A673 (cell line): ENCODE measurements around the gene TMEM271. TPM values are rescaled to one million over a fixed set of nuclear protein-coding genes. Genes with fewer than 3 reads are reported as not detected.

ENCODE experiments used
- BruUV-seq: library from RNA; stranded (reverse); fragments of 400-500 nt; replicated peaks from 2 replicates; lab custom pipeline; 2021; lab: Mats Ljungman, UMichigan
- CTCF ChIA-PET: fragments of 300-600 bp; sonication (Branson Sonifier 250); formaldehyde crosslinking; loops from one replicate; lab custom pipeline; 2022; ENCODE audit warnings: antibody characterized with exemption; lab: Charles Lee
- POLR2A ChIA-PET: fragments of 300-600 bp; sonication (Branson Sonifier 250); formaldehyde crosslinking; loops from one replicate; lab custom pipeline; 2022; ENCODE audit warnings: antibody characterized with exemption; ENCODE audit not compliant: low non-redundant PET; lab: Charles Lee
- DNase-seq: peaks from one replicate; pipeline ENCODE4 v3.0.0-alpha.2; 2015; ENCODE audit warnings: low spot score
- H3K27ac ChIP-seq: fragments of 200-600 bp; sonication (generic); 2 replicates; pipeline ENCODE4 v1.5.1; 2016; ENCODE audit warnings: mixed run types, low read depth, mild to moderate bottlenecking, mixed read lengths, antibody characterized with exemption, low read length; ENCODE audit not compliant: poor library complexity, severe bottlenecking
- H3K27me3 ChIP-seq: fragments of 200-600 bp; sonication (generic); replicated peaks from 2 replicates; pipeline ENCODE4 v1.6.1; 2017; ENCODE audit warnings: mixed run types, low read depth, mild to moderate bottlenecking, mixed read lengths, antibody characterized with exemption, low read length; ENCODE audit not compliant: insufficient read depth, poor library complexity
- H3K36me3 ChIP-seq: fragments of 200-600 bp; sonication (generic); 2 replicates; pipeline ENCODE4 v1.6.1; 2016; ENCODE audit warnings: mixed run types, mild to moderate bottlenecking, mixed read lengths, antibody characterized with exemption, low read length; ENCODE audit not compliant: insufficient read depth, poor library complexity, severe bottlenecking
- H3K4me1 ChIP-seq: fragments of 200-600 bp; sonication (generic); 2 replicates; pipeline ENCODE4 v1.6.1; 2017; ENCODE audit warnings: mixed run types, mild to moderate bottlenecking, mixed read lengths, antibody characterized with exemption, low read length; ENCODE audit not compliant: insufficient read depth, poor library complexity, severe bottlenecking
- H3K4me3 ChIP-seq: fragments of 200-600 bp; sonication (generic); 2 replicates; pipeline ENCODE4 v1.5.1; 2016; ENCODE audit warnings: low read depth, mixed run types, mild to moderate bottlenecking, mixed read lengths, low read length; ENCODE audit not compliant: poor library complexity, severe bottlenecking
- H3K9me3 ChIP-seq: fragments of 200-600 bp; sonication (generic); 2 replicates; pipeline ENCODE4 v1.6.1; 2016; ENCODE audit warnings: mixed run types, low read depth, mild to moderate bottlenecking, mixed read lengths, antibody characterized with exemption, low read length; ENCODE audit not compliant: poor library complexity, severe bottlenecking
- CTCF ChIP-seq: fragments of 300-800, 200-600 bp; sonication (generic); conservative IDR thresholded peaks from 2 replicates; pipeline ENCODE4 v1.5.1; 2017; ENCODE audit warnings: low read depth, mild to moderate bottlenecking, antibody characterized with exemption, low read length, moderate library complexity, mixed read lengths
- EZH2 ChIP-seq: fragments of 200-600 bp; sonication (generic); IDR thresholded peaks from 2 replicates; pipeline ENCODE4 v1.6.1; 2017; ENCODE audit warnings: borderline replicate concordance, low read depth, mild to moderate bottlenecking, mixed read lengths, antibody characterized with exemption, low read length; ENCODE audit not compliant: poor library complexity, severe bottlenecking
- intact Hi-C: fragments of 100-400 bp; cut with micrococcal nuclease; formaldehyde crosslinking; loops from one replicate; pipeline ENCODE4 v1.10.0; 2022; ENCODE audit not compliant: unreplicated experiment
- total RNA-seq: library from RNA; stranded (reverse); gene quantifications from 2 replicates; pipeline ENCODE4 v1.2.3, GENCODE V29; 2021

Gene TMEM271
- total RNA-seq, 1 experiment from 2014 or later, result 3.6 TPM

- BruUV-seq, result no TSS peak
- no peak for DNase-seq
- TF ChIP-seq CTCF (no peak), EZH2 (no peak)
- Histone ChIP-seq H3K36me3 (peaks cover 10% of the 10 kb centered on the region), H3K9me3 (no peaks in the 10 kb centered on the region), H3K4me3 (no peak overlapping the region), H3K27me3 (no peaks in the 10 kb centered on the region), H3K27ac (no peak overlapping the region), H3K4me1 (no peaks in the 10 kb centered on the region)
- POLR2A ChIA-PET, result no interaction called here
- CTCF ChIA-PET, result no interaction called here
- intact Hi-C loops, result no loop called here
These were observed 42.6 kb downstream of the TMEM271 start for GRCh38 chr4:533318-534100.

- Histone ChIP-seq H3K27me3 (no peaks in the 10 kb centered on the region), H3K4me1 (no peaks in the 10 kb centered on the region), H3K4me3 (no peak overlapping the region), H3K27ac (no peak overlapping the region), H3K36me3 (peaks cover 10% of the 10 kb centered on the region), H3K9me3 (no peaks in the 10 kb centered on the region)
- CTCF ChIA-PET, result no interaction called here
- DNase-seq, result no peak
- intact Hi-C loops, result no loop called here
- POLR2A ChIA-PET, result no interaction called here
- TF ChIP-seq EZH2 (no peak), CTCF (no peak)
- BruUV-seq, result no TSS peak
These were observed 43.3 kb downstream of the TMEM271 start for GRCh38 chr4:532588-533317.

- no peak overlapping the region for H3K4me3 ChIP-seq
- intact Hi-C loops, result no loop called here
- no peak for DNase-seq
- CTCF ChIA-PET, result no interaction called here
- no peak for TF ChIP-seq EZH2
- TF ChIP-seq CTCF, result no peak
- BruUV-seq, result no TSS peak
- H3K9me3 ChIP-seq, result no peaks in the 10 kb centered on the region
- H3K27ac ChIP-seq, result no peak overlapping the region
- no peaks in the 10 kb centered on the region for H3K4me1 ChIP-seq
- POLR2A ChIA-PET, result no interaction called here
- peaks cover 10% of the 10 kb centered on the region for H3K36me3 ChIP-seq
- no peaks in the 10 kb centered on the region for H3K27me3 ChIP-seq
These were observed 44.2 kb downstream of the TMEM271 start for GRCh38 chr4:531721-532565.
